PC-9 (cell line): ENCODE measurements around the gene MYBPHL. TPM values are rescaled to one million over a fixed set of nuclear protein-coding genes. Genes with fewer than 3 reads are reported as not detected.

Experiments
- BruUV-seq: library from RNA; stranded (reverse); fragments of 400-500 nt; replicated peaks from 2 replicates; lab custom pipeline; 2021; lab: Mats Ljungman, UMichigan
- CTCF ChIA-PET: fragments of 300-600 bp; sonication (Branson Sonifier 250); formaldehyde crosslinking; loops from one replicate; lab custom pipeline; 2022; ENCODE audit warnings: antibody characterized with exemption; lab: Charles Lee
- POLR2A ChIA-PET: fragments of 300-600 bp; sonication (Branson Sonifier 250); formaldehyde crosslinking; loops from one replicate; lab custom pipeline; 2022; ENCODE audit warnings: antibody characterized with exemption; ENCODE audit not compliant: unreplicated experiment; lab: Charles Lee
- DNase-seq, 2 experiments: peaks; one replicate each; pipeline versions ENCODE4 v3.0.0 to v3.0.0-alpha.2; 2015 to 2022; ENCODE audit warnings: mixed read lengths in 1 of 2
- H2AFZ ChIP-seq: fragments of 200-600 bp; sonication (generic); 2 replicates; pipeline ENCODE4 v1.8.1; 2017; ENCODE audit warnings: antibody characterized with exemption
- H3F3A ChIP-seq: fragments of 200-600 bp; sonication (generic); 2 replicates; pipeline ENCODE4 v1.8.1; 2017; ENCODE audit warnings: antibody characterized with exemption, mild to moderate bottlenecking, low read depth; ENCODE audit not compliant: insufficient read depth
- H3K27ac ChIP-seq: fragments of 200-600 bp; sonication (generic); 2 replicates; pipeline ENCODE4 v1.6.1; 2016; ENCODE audit warnings: mixed run types
- H3K27me3 ChIP-seq: fragments of 200-600 bp; sonication (generic); 2 replicates; pipeline ENCODE4 v1.6.1; 2016; ENCODE audit warnings: low read depth, mixed run types; ENCODE audit not compliant: insufficient read depth
- H3K36me3 ChIP-seq: fragments of 200-600 bp; sonication (generic); 2 replicates; pipeline ENCODE4 v1.6.1; 2016; ENCODE audit warnings: low read depth, mixed run types
- H3K4me1 ChIP-seq: fragments of 200-600 bp; sonication (generic); replicated peaks from 2 replicates; pipeline ENCODE4 v1.6.1; 2016; ENCODE audit warnings: mixed run types; ENCODE audit not compliant: insufficient read depth
- H3K4me2 ChIP-seq: fragments of 200-600 bp; sonication (generic); 2 replicates; pipeline ENCODE4 v1.6.1; 2017; ENCODE audit warnings: mixed run types
- H3K4me3 ChIP-seq: fragments of 200-600 bp; sonication (generic); 2 replicates; pipeline ENCODE4 v1.6.1; 2016; ENCODE audit warnings: mixed run types
- H3K79me2 ChIP-seq: fragments of 200-600 bp; sonication (generic); 2 replicates; pipeline ENCODE4 v1.6.1; 2017; ENCODE audit warnings: low read depth, mixed run types
- H3K9me2 ChIP-seq: fragments of 200-600 bp; sonication (generic); 2 replicates; pipeline ENCODE4 v1.8.1; 2017; ENCODE audit warnings: mild to moderate bottlenecking; ENCODE audit not compliant: insufficient read depth
- H3K9me3 ChIP-seq: fragments of 200-600 bp; sonication (generic); 2 replicates; pipeline ENCODE4 v1.8.1; 2016; ENCODE audit warnings: low read depth; ENCODE audit not compliant: insufficient read depth
- H4K20me1 ChIP-seq: fragments of 200-600 bp; sonication (generic); 2 replicates; pipeline ENCODE4 v1.8.1; 2017; ENCODE audit not compliant: insufficient read depth
- CTCF ChIP-seq: fragments of 200-600 bp; sonication (generic); conservative IDR thresholded peaks from 2 replicates; pipeline ENCODE4 v1.6.1; 2017; ENCODE audit warnings: mixed run types, antibody characterized with exemption, mild to moderate bottlenecking, moderate library complexity
- EZH2 ChIP-seq: fragments of 200-600 bp; sonication (generic); IDR thresholded peaks from 2 replicates; pipeline ENCODE4 v1.8.0; 2017; ENCODE audit warnings: antibody characterized with exemption, low read depth
- intact Hi-C: fragments of 100-400 bp; cut with micrococcal nuclease; formaldehyde crosslinking; loops from one replicate; pipeline ENCODE4 v1.10.0; 2022; ENCODE audit not compliant: unreplicated experiment
- total RNA-seq: library from RNA; stranded (reverse); gene quantifications from 2 replicates; pipeline ENCODE4 v1.2.3, GENCODE V29; 2021

The MYBPHL gene
- total RNA-seq, 1 experiment from 2014 or later: not detected

GRCh38 chr1:109274533-109275476, 32.0 kb downstream of the MYBPHL start:
- BruUV-seq: no TSS peak
- no peak for TF ChIP-seq CTCF
- TF ChIP-seq EZH2: no peak
- Histone ChIP-seq H3K36me3 (no peaks in the 10 kb centered on the region), H3K27me3 (no peaks in the 10 kb centered on the region), H3K27ac (peak overlapping the region; percentile 78), H3F3A (peaks cover 50% of the 10 kb centered on the region), H4K20me1 (no peaks in the 10 kb centered on the region), H3K79me2 (peaks cover 28% of the 10 kb centered on the region), H2AFZ (peak overlapping the region; percentile 54; the same call in 1 of the 2 replicates), H3K4me1 (peaks cover 57% of the 10 kb centered on the region), H3K4me3 (peak overlapping the region; percentile 49), H3K9me2 (no peaks in the 10 kb centered on the region), H3K9me3 (no peaks in the 10 kb centered on the region), H3K4me2 (peak overlapping the region; percentile 80)
- intact Hi-C loops: loop anchor here (1.0 kb wide), 2 partner anchors 12 to 123 kb away; no protein-coding TSS in a partner anchor
- ChIA-PET CTCF (interaction anchor here (0.7 kb wide), 1 partner anchor 209 kb away, joined by 5 read pairs; the partner anchor contains the start of gene ATXN7L2), POLR2A (no interaction called here)
- peak; percentile 88 to 99 for DNase-seq

GRCh38 chr1:109273570-109274288, 33.1 kb downstream of the MYBPHL start:
- Histone ChIP-seq H3K4me1 (peaks cover 57% of the 10 kb centered on the region), H3K27me3 (no peaks in the 10 kb centered on the region), H3K9me2 (no peaks in the 10 kb centered on the region), H3K27ac (peak overlapping the region; percentile 78), H3K9me3 (no peaks in the 10 kb centered on the region), H3K36me3 (no peaks in the 10 kb centered on the region), H3K4me2 (peak overlapping the region; percentile 80), H3K4me3 (peak overlapping the region; percentile 49), H3F3A (peaks cover 48% of the 10 kb centered on the region), H2AFZ (no peak overlapping the region), H3K79me2 (peaks cover 23% of the 10 kb centered on the region), H4K20me1 (no peaks in the 10 kb centered on the region)
- intact Hi-C loops: loop anchor here (1.0 kb wide), 1 partner anchor 10 kb away; no protein-coding TSS in a partner anchor
- TF ChIP-seq CTCF (no peak), EZH2 (no peak)
- no TSS peak for BruUV-seq
- CTCF ChIA-PET: interaction anchor here (0.7 to 0.9 kb wide), 2 partner anchors 124 to 126 kb away, joined by 3 read pairs; partner anchors contain the start of gene SORT1
- POLR2A ChIA-PET: interaction anchor here (0.8 to 1.0 kb wide), 2 partner anchors 19 to 24 kb away, joined by 3 to 7 read pairs; no protein-coding TSS in a partner anchor
- no peak for DNase-seq
